Measurements from ENCODE around the gene CPLX3. TPM values are rescaled to one million over a fixed set of nuclear protein-coding genes. Genes with fewer than 3 reads are reported as not detected.

Gene CPLX3
- total RNA-seq, 1 experiment from 2014 or later: not detected

DNA sequence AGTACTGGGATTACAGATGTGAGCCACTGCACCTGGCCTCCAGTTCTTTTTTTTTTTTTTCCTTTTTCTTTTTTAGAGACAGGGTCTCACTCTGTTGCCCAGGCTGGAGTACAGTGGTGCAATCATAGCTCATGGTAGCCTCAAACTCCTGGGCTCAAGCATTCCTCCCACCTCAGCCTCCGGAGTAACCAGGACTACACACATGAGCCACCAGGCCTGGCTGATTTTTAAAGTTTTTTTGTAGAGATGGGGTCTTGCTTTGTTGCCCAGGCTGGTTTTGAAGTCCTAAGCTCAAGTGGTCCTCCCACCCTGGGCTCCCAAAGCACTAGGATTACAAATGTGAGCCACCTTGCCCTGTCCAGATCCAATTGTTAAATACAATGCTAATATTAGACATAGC, 30.1 kb downstream of the CPLX3 start:
- Histone ChIP-seq H4K20me1 (ENCODE audit: control insufficient read depth, insufficient read depth, insufficient read length) (no peaks in the 10 kb centered on the region), H4K8ac (replicated peaks; ENCODE audit: insufficient read length, low read depth, low read length) (no peak overlapping the region), H2AK5ac (ENCODE audit: insufficient read length, low read length) (no peak overlapping the region), H3K18ac (ENCODE audit: insufficient read length, low read depth, low read length) (no peak overlapping the region), H3K14ac (ENCODE audit: insufficient read depth, low read length) (no peak overlapping the region), H3K79me1 (ENCODE audit: insufficient read depth, low read depth, low read length, poor library complexity, severe bottlenecking) (no peaks in the 10 kb centered on the region), H3K4me2 (ENCODE audit: insufficient read depth, insufficient read length, low read length) (no peak overlapping the region), H3K56ac (ENCODE audit: insufficient read length, low read depth, low read length) (no peak overlapping the region), H3K27ac (ENCODE audit: insufficient read length, low read depth, low read length) (no peak overlapping the region), H3K27me3 (ENCODE audit: insufficient read depth, low read length) (no peaks in the 10 kb centered on the region), H3K4ac (ENCODE audit: low read depth, low read length) (no peak overlapping the region), H2BK5ac (ENCODE audit: insufficient read length, low read length) (no peak overlapping the region), H3K9me3 (ENCODE audit: control insufficient read depth, low read depth, low read length) (no peaks in the 10 kb centered on the region), H3K9ac (ENCODE audit: extremely low read depth, insufficient read length, low read length) (no peak overlapping the region), H3K23ac (ENCODE audit: insufficient read length, low read depth, low read length) (no peak overlapping the region), H3K23me2 (ENCODE audit: insufficient read length, low read depth, low read length, poor library complexity, severe bottlenecking) (no peaks in the 10 kb centered on the region), H2BK12ac (ENCODE audit: insufficient read length, low read depth, low read length) (no peak overlapping the region), H3K4me1 (ENCODE audit: insufficient read depth, low read length) (no peaks in the 10 kb centered on the region), H2BK15ac (ENCODE audit: low read depth, low read length) (no peak overlapping the region), H2AFZ (ENCODE audit: low read length) (no peak overlapping the region), H3K79me2 (ENCODE audit: insufficient read depth, low read length) (peaks cover 4% of the 10 kb centered on the region; the same call in 1 of the 2 replicates), H2BK120ac (ENCODE audit: low read depth, low read length, poor library complexity, severe bottlenecking) (no peak overlapping the region), H4K91ac (ENCODE audit: insufficient read length, low read depth, low read length) (no peak overlapping the region), H4K5ac (ENCODE audit: insufficient read length, low read depth, low read length) (no peak overlapping the region), H2BK20ac (ENCODE audit: low read depth, low read length, poor library complexity, severe bottlenecking) (no peak overlapping the region), H3T11ph (ENCODE audit: low read length) (no peak overlapping the region)
- Mint-ChIP-seq H3K27ac (no peak overlapping the region), H3K27me3 (ENCODE audit: low read depth) (no peaks in the 10 kb centered on the region), H3K9me3 (no peaks in the 10 kb centered on the region), H3K36me3 (ENCODE audit: insufficient read depth in 1 of 3, low read depth in 3 of 3) (peaks cover 8 to 18% (median 17%) of the 10 kb centered on the region in 3 experiments; a peak in 6 of 7 replicates), H3K4me3 (no peak overlapping the region), H3K4me1 (peaks cover 0 to 6% of the 10 kb centered on the region in 2 experiments; a peak in 3 of 4 replicates)
- TF ChIP-seq, protein P1, sequence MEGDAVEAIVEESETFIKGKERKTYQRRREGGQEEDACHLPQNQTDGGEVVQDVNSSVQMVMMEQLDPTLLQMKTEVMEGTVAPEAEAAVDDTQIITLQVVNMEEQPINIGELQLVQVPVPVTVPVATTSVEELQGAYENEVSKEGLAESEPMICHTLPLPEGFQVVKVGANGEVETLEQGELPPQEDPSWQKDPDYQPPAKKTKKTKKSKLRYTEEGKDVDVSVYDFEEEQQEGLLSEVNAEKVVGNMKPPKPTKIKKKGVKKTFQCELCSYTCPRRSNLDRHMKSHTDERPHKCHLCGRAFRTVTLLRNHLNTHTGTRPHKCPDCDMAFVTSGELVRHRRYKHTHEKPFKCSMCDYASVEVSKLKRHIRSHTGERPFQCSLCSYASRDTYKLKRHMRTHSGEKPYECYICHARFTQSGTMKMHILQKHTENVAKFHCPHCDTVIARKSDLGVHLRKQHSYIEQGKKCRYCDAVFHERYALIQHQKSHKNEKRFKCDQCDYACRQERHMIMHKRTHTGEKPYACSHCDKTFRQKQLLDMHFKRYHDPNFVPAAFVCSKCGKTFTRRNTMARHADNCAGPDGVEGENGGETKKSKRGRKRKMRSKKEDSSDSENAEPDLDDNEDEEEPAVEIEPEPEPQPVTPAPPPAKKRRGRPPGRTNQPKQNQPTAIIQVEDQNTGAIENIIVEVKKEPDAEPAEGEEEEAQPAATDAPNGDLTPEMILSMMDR (conservative IDR thresholded peaks at IDR 0.05): no peak
- no CpG with 5 or more reads among the region's 1 CpG for WGBS (ENCODE audit: extremely low coverage, insufficient read length, low lambda C conversion rate)
- DNase-seq: no peak

Measured in H9 (cell line).